ENCODE measurements around the gene BLTP1. TPM values are rescaled to one million over a fixed set of nuclear protein-coding genes. Genes with fewer than 3 reads are reported as not detected.

The BLTP1 gene
- total RNA-seq, 1 donor from 2014 or later, result 79.0 TPM

DNA sequence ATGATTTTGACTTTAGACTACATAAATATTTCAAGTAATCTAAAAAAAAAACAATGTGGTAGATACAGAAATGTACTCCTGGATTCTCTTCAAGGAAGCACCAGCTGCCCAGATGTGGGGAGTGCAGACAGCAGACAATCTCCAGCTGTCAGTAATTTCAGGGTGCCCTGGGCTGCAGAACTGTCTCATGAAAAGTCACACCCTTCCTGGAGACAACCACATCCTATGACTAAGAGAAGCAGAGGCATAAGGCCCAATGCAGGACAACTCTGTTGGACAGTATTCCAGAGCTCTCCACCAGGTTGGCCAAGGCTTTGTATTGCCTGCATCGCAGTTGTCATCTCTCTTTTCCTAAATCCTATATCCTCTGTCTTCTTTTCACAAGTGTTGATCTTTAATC, 34.4 kb upstream of the BLTP1 start:
- H3K4me1 Mint-ChIP-seq, result no peaks in the 10 kb centered on the region
- no peaks in the 10 kb centered on the region for H3K36me3 Mint-ChIP-seq
- no peak overlapping the region for H3K27ac Mint-ChIP-seq
- Histone ChIP-seq H2AFZ (replicated peaks) (peak overlapping the region; percentile 34), H4K20me1 (ENCODE audit: low read depth) (no peaks in the 10 kb centered on the region), H3K4me3 (no peak overlapping the region), H3K27me3 (no peaks in the 10 kb centered on the region), H3F3A (ENCODE audit: low read depth) (no peaks in the 10 kb centered on the region), H3K9me3 (ENCODE audit: low read depth) (no peaks in the 10 kb centered on the region), H3K4me2 (no peak overlapping the region), H3K9ac (no peak overlapping the region), H3K27ac (no peak overlapping the region), H3K36me3 (no peaks in the 10 kb centered on the region), H3K79me2 (ENCODE audit: low read depth) (no peaks in the 10 kb centered on the region), H3K4me1 (no peaks in the 10 kb centered on the region)
- no peak for DNase-seq (ENCODE audit: low spot score)
- no peaks in the 10 kb centered on the region for H3K9me3 Mint-ChIP-seq
- no peaks in the 10 kb centered on the region for H3K27me3 Mint-ChIP-seq (ENCODE audit: insufficient read depth, low read depth)
- H3K4me3 Mint-ChIP-seq, result no peak overlapping the region
- no peak for TF ChIP-seq EZH2 (IDR thresholded peaks at IDR 0.05)
- TF ChIP-seq EZH2phosphoT487 (IDR thresholded peaks at IDR 0.05), result no peak
- TF ChIP-seq, protein P1, sequence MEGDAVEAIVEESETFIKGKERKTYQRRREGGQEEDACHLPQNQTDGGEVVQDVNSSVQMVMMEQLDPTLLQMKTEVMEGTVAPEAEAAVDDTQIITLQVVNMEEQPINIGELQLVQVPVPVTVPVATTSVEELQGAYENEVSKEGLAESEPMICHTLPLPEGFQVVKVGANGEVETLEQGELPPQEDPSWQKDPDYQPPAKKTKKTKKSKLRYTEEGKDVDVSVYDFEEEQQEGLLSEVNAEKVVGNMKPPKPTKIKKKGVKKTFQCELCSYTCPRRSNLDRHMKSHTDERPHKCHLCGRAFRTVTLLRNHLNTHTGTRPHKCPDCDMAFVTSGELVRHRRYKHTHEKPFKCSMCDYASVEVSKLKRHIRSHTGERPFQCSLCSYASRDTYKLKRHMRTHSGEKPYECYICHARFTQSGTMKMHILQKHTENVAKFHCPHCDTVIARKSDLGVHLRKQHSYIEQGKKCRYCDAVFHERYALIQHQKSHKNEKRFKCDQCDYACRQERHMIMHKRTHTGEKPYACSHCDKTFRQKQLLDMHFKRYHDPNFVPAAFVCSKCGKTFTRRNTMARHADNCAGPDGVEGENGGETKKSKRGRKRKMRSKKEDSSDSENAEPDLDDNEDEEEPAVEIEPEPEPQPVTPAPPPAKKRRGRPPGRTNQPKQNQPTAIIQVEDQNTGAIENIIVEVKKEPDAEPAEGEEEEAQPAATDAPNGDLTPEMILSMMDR (IDR thresholded peaks at IDR 0.05), result no peak

DNA sequence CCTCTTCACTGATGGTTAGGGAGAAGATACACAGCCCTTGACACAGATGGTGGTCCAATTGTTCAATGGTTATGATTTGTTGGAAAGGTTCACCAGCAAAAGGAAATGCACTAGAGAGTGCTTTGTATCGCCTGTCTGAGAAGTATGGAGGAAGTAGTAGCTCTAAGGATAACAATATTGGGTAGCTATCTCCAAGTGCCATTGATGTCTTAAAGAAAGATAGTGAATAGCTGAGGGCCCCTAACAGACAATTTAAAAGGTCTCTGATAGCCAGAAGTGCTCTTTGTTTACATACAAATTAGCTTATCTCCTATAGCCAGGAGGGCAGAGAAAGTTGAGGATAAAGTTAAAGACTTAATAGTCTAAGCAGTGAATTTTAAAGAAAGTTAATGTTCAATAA, 33.9 kb upstream of the BLTP1 start:
- Mint-ChIP-seq H3K4me1 (no peaks in the 10 kb centered on the region), H3K36me3 (no peaks in the 10 kb centered on the region), H3K27me3 (ENCODE audit: insufficient read depth, low read depth) (no peaks in the 10 kb centered on the region), H3K9me3 (no peaks in the 10 kb centered on the region), H3K27ac (no peak overlapping the region), H3K4me3 (no peak overlapping the region)
- Histone ChIP-seq H4K20me1 (ENCODE audit: low read depth) (no peaks in the 10 kb centered on the region), H3K4me2 (no peak overlapping the region), H3K9ac (no peak overlapping the region), H3K27me3 (no peaks in the 10 kb centered on the region), H3K27ac (no peak overlapping the region), H3K4me3 (no peak overlapping the region), H3K36me3 (no peaks in the 10 kb centered on the region), H3F3A (ENCODE audit: low read depth) (no peaks in the 10 kb centered on the region), H3K9me3 (ENCODE audit: low read depth) (no peaks in the 10 kb centered on the region), H3K79me2 (ENCODE audit: low read depth) (no peaks in the 10 kb centered on the region), H3K4me1 (no peaks in the 10 kb centered on the region), H2AFZ (replicated peaks) (peak overlapping the region; percentile 34)
- DNase-seq (ENCODE audit: low spot score), result no peak
- TF ChIP-seq, protein P1 (IDR thresholded peaks at IDR 0.05), result no peak
- TF ChIP-seq EZH2 (IDR thresholded peaks at IDR 0.05) (no peak), EZH2phosphoT487 (IDR thresholded peaks at IDR 0.05) (no peak)

DNA sequence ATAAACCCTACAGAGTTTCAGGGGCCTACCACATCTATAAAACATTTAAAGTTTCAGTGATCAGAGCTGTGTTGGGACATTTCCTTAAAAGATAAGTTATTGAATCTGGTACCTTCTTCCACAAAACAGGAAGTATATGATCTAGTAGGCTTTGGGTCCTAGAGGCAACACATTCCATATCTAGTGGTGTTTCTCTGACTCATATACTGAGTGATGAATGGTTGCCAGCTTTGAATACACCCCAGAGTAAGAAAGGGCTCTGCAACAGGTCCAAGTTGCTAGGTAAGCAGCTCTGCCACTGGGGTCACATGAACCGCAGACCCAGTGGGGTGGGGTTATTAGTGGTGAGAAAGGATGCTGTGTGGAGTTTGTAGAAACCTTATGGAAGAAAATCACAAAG, 32.4 kb upstream of the BLTP1 start:
- Histone ChIP-seq H3K36me3 (no peaks in the 10 kb centered on the region), H3K4me1 (no peaks in the 10 kb centered on the region), H3K27ac (no peak overlapping the region), H3K4me2 (no peak overlapping the region), H3K9ac (no peak overlapping the region), H3K4me3 (no peak overlapping the region), H2AFZ (replicated peaks) (no peak overlapping the region), H3F3A (ENCODE audit: low read depth) (no peaks in the 10 kb centered on the region), H3K27me3 (no peaks in the 10 kb centered on the region), H3K79me2 (ENCODE audit: low read depth) (no peaks in the 10 kb centered on the region), H4K20me1 (ENCODE audit: low read depth) (no peaks in the 10 kb centered on the region), H3K9me3 (ENCODE audit: low read depth) (no peaks in the 10 kb centered on the region)
- Mint-ChIP-seq H3K27me3 (ENCODE audit: insufficient read depth, low read depth) (no peaks in the 10 kb centered on the region), H3K4me3 (no peak overlapping the region), H3K9me3 (no peaks in the 10 kb centered on the region), H3K36me3 (no peaks in the 10 kb centered on the region), H3K4me1 (no peaks in the 10 kb centered on the region), H3K27ac (no peak overlapping the region)
- TF ChIP-seq EZH2 (IDR thresholded peaks at IDR 0.05) (no peak), EZH2phosphoT487 (IDR thresholded peaks at IDR 0.05) (no peak)
- DNase-seq (ENCODE audit: low spot score), result no peak

DNA sequence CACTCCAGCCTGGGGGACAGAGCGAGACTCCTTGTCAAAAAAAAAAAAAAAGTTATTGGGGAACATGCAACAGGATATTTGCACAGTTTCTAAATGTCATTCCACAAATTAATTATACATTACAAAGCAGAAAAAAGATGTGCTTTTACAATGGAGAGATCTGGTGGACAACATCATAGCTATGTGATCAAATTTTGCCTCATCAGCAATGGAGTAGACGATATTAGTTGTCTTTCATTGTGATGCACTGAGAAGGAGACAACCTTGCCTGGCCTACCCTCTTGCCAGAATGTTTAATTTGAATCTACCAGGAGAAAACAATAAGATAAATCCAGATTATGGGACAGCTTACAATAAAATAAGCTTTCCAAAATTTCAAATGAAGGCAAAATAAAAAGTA, 30.5 kb upstream of the BLTP1 start:
- no peak overlapping the region for H3K9ac ChIP-seq
- Mint-ChIP-seq H3K9me3 (no peaks in the 10 kb centered on the region), H3K4me3 (no peak overlapping the region), H3K27me3 (ENCODE audit: insufficient read depth, low read depth) (no peaks in the 10 kb centered on the region), H3K27ac (no peak overlapping the region), H3K36me3 (no peaks in the 10 kb centered on the region), H3K4me1 (no peaks in the 10 kb centered on the region)
- no peaks in the 10 kb centered on the region for H3K36me3 ChIP-seq
- no peak for DNase-seq (ENCODE audit: low spot score)
- H3K27ac ChIP-seq, result no peak overlapping the region
- H3K9me3 ChIP-seq (ENCODE audit: low read depth), result no peaks in the 10 kb centered on the region
- no peak overlapping the region for H3K4me3 ChIP-seq
- H2AFZ ChIP-seq (replicated peaks), result no peak overlapping the region
- H3F3A ChIP-seq (ENCODE audit: low read depth), result no peaks in the 10 kb centered on the region
- H3K4me1 ChIP-seq, result no peaks in the 10 kb centered on the region
- H3K79me2 ChIP-seq (ENCODE audit: low read depth), result no peaks in the 10 kb centered on the region
- H3K27me3 ChIP-seq, result no peaks in the 10 kb centered on the region
- H4K20me1 ChIP-seq (ENCODE audit: low read depth), result no peaks in the 10 kb centered on the region
- H3K4me2 ChIP-seq, result no peak overlapping the region
- no peak for TF ChIP-seq EZH2phosphoT487 (IDR thresholded peaks at IDR 0.05)
- no peak for TF ChIP-seq EZH2 (IDR thresholded peaks at IDR 0.05)
- TF ChIP-seq, protein P1 (IDR thresholded peaks at IDR 0.05), result no peak

All from neural progenitor cell (in vitro differentiated cells).